GM21423 (cell line): Measurements from ENCODE around the gene ZNF385D.
"Not testable (repeated sequence)": the region's sequence is repeated elsewhere in the genome, so short reads cannot be mapped to it uniquely, and the experiment has no call there.

Experiments used
- ATAC-seq: cut with Tn5 transposase; IDR thresholded peaks from one replicate; pipeline ENCODE4 v1.9.1; 2021; ENCODE audit warnings: mild to moderate bottlenecking, moderate library complexity; ENCODE audit not compliant: unreplicated experiment

ZNF385D gene

DNA sequence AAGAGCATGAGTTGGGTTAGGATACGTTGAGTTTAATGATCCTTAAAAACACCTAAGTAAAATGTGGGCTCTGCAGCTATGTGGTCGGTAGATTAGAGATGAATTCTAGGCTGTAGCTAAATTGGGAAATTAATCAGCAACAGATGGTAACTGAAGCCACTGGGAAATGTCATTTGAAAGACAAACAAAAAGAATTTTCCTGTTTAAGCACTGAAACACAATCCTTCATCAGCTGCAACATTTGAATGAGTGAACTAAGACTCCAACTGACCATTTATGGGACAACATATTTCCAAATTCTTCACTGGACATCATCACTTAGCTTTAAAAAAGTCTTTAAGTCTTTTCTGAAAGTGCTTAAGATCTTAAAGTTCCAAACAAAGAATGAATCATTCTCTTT, 226.9 kb downstream of the ZNF385D start:
- ATAC-seq = no peak

DNA sequence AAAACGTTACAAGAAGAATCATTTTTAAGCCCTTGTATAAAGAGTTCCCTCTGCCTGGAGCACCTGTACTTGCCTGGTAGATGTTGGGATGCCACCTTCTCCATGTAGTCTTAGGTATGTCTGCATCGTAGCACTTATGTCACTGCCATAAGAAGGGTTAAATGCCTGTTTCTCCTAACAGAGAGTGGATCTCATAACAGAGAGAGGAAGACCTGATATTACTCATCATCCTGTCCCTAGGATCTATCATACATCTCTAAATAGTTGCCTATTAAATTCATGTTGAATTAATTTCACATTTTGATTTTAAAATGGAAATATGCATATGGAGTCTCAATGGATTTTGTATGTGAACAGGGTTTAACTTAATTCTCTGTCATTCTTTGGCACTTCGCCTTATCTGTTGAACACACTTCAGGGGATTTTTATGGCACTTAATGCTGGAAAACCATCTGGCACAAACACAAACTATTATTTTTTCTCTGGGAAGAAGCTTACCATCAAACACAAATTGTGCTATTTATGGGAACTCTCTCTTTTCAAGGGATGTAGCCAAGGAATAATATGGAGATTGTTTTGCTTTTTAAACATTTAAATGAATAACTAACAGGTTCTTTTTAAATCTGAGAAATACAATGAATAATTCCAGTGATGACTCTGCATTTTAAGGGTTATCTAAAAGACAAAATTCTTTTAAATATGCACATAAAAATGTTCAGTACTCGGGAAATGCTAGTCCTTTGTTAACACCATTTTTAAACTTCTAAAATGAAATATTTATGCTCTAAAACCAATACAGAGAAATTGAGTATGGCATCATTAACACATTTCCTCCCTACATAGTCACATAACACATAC, 230.7 kb downstream of the ZNF385D start:
- no peak for ATAC-seq

DNA sequence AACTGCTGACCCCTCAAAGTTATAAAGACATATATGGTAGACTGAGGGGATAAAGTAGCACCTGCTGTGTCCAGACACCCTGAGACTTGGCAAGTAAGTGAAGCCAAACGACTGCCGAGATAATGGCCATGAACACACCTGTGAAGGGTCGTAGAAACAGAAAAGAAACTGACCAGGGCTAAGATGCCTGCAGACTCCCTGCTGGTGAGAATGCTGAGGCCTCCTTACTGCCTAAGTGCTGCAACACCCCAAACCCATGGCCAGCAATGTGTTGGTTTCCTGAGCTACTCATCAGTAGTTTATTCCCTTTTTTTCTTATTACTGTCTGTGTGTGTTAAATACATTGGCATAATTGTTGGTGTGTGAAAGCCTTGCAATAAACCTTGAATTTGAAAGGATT, 233.8 kb downstream of the ZNF385D start:
- ATAC-seq = no peak

DNA sequence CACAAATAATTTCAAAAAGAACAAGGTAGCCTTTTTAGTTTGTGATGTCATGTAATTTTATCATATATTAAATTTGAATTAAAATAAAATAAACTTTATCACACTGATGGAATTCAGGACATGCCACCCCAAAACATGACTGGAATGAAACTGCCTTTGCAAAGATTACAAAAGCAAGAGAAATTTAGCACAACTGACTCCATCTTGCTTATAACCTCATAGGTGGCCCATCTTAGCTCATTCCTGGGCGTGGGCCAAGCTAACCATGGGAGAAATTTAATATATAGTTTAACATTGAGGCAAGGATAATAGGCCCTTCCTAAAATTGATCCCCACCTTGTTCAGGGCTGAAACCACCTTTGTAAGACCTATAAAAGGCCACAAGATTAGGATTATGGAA, 235.6 kb downstream of the ZNF385D start:
- no peak for ATAC-seq

DNA sequence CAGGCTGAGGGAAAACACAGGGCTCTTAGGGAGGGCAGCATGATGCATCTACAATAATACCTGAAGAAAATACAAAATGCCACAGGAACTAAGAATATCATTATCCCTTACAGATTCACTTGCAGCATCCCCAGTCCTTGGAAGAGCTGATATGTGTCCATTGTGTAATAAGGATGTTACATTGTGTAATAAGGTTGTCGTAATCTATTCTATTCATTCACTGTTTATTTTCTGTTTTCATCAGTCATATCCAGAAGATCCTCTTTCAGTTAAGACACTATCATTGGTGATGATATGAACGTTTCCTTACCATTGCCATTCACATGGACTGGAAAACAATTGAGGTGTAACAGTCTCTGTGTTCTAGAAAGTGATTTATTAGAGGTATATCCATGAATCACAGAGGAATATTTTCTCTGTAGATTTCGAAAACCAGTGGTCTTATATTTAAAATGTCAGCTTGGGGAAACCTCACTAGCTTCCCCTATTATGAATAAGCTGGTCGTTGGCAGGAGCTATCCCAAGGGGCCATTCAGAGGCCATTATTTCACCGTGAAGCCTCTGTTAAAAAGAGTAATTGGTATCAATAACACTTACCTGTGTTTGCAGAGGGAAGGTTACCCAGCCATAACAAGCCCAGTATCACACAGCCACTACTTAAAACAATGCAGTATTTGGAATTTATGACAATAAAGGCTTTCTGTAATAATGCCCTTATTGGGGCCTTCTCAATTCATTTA, 241.1 kb downstream of the ZNF385D start:
- ATAC-seq = no peak

DNA sequence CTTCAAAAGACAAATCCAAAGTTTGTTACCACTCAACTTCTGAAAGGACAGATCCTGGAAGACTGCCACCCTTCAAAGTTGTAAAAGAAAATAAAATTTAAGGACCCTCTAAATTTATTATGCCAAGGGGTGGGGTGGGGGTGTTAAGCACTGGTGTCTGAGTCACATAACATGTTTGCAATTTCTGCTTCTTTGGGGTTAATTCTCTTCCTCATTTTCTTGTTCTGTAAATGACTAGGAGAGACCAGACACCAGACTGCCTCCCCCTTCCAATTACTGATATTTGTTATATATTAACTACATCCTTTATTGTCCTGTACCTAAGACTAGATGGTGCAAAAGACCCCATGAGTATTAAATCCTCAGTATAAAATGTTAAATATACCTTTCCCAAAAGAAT, 242.8 kb downstream of the ZNF385D start:
- no peak for ATAC-seq

DNA sequence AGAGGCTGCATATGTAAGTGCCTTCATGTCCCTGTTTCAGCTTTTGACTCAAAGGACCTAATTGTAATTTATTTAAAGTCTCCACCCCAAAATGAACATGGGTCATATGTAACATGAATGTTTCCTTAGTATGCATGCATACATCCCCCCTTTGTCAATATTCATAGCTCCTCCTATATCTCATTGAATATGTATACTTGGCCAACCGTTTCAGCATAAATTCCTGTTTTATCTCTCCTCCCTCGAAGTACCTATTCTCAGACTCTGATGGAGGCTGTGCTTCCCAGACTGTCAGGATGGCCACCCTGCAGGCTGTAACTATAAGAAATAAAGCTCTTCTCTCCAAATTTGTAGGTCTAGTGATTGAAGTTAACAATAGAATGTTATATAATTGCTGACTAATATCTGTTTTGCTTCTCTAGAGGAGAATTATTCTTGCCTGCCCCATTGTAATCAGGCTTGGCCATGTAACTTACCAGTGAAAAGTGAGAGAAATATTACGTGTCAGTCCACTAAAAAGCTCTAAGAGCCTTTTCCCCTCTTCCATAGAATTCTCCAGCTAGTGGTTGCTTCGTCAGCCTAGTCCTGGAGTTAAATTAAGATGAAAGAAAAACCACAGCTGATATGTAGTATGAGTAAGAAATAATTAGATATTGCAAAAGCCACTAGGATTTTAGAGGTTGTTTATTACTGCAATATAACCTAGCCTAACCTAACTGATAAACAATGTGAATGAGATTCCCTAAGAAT, 245.1 kb downstream of the ZNF385D start:
- no peak for ATAC-seq

DNA sequence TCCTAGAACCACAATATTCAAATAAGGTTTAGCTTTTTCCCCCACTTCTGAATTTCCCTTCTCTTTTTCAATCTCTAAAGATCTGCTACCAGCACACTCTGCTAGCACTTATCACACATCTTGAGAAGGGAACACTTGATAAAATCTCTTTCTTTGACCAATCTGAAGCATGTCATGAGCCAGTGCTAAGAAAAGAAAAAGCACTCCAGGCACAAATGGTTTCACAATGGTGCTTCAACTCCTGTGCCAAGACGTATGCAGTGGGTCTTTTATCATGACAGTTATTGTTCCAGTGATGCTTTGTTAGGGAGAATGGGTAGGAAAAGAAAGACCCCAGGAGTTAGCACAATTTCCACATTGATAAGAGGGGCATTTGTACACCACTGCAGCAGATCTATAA, 248.4 kb downstream of the ZNF385D start:
- no peak for ATAC-seq

DNA sequence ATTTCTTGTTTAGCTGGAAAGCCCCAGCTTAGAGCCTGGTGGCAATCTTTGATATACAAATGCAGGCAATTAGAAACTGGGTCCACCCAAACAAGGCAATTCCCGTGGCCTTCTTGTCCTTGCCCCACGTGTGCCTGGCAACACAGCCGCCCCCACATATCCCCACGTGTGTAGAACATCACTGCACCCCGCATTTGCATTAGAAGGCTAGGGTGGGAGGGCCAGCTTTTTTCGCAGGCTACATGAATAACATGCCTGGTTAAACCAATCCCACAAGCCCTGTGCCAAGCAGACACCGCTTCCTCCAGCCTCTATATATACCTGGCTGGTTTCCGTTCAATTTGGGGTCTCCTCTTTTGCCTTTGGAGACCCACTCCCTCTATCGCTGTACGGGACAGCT, 250.2 kb downstream of the ZNF385D start:
- ATAC-seq = no peak

DNA sequence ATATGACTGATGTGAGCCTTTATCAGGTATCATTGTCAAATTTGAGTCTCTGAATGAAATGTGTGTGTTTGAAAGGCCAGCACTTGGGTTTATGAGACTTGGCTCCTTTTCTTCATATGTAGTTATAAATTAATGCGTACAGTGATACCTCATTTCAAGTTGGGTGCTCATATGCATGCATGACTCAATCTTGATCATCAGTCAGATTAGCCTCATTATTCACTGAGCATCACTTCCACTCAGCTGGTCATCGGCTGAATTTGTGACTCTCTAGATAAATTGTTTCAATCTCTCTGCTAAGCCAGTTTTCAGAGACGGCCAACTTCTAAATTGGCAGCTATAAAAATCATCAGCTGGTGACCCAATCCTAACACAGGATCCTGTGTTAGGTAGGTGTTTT, 260.3 kb downstream of the ZNF385D start:
- not testable (repeated sequence) for ATAC-seq

DNA sequence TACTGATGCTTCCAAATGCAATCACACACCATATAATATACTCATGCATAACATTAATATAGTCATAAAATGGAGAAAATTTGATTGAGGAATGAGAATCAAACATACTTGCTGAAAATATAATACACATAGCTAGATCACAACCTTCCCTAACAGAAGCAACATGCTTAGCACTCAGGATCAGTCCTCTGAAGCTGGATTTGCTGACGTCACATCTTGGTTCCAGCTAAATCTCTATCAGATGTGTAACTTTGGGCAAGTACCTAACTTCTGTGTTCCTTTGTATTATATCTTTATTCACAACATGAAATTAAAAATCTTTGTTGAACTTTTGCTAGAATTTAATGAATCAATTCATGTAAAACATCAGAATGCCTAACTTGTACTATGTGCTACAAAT, 263.5 kb downstream of the ZNF385D start:
- no peak for ATAC-seq

DNA sequence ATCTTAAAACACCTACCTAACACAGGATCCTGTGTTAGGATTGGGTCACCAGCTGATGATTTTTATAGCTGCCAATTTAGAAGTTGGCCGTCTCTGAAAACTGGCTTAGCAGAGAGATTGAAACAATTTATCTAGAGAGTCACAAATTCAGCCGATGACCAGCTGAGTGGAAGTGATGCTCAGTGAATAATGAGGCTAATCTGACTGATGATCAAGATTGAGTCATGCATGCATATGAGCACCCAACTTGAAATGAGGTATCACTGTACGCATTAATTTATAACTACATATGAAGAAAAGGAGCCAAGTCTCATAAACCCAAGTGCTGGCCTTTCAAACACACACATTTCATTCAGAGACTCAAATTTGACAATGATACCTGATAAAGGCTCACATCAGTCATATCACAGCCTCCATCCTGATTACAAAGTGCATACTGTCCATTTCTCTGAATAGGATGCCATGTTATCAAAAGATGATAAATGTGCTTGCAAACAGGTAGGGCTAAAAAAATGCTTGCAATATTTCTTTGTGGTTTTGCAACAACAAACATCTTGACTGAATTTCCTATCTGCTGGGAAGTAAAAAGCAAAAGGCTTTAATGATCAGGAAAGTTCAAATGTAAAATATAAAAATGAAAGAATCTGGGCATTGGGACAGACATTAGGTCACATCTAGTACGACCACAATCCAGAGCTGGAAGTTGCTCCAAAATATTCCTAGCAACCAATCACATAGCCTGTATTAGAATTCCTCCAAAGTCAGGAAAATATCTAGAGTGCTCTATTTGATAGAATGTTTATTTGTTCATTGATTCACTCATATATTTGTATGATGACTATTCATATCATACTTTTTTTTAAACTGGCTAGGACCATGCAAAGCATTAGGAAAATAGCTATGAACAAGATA, 264.7 kb downstream of the ZNF385D start:
- not testable (repeated sequence) for ATAC-seq

DNA sequence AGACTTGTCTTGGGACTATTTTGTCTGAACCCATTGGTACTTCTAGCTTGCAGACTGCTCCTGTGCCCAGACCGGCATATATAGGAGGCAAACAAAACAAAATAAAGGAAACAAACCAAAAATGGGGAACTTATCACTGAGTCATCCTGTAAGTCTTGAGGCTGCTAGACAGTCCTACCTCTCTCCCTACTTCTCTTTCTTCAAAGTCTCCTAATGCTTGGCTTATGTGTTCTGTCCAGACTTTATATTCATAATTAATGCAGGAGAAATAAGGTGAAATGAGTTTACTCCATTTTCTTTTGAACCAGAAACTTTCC, 266.2 kb downstream of the ZNF385D start:
- ATAC-seq = no peak

DNA sequence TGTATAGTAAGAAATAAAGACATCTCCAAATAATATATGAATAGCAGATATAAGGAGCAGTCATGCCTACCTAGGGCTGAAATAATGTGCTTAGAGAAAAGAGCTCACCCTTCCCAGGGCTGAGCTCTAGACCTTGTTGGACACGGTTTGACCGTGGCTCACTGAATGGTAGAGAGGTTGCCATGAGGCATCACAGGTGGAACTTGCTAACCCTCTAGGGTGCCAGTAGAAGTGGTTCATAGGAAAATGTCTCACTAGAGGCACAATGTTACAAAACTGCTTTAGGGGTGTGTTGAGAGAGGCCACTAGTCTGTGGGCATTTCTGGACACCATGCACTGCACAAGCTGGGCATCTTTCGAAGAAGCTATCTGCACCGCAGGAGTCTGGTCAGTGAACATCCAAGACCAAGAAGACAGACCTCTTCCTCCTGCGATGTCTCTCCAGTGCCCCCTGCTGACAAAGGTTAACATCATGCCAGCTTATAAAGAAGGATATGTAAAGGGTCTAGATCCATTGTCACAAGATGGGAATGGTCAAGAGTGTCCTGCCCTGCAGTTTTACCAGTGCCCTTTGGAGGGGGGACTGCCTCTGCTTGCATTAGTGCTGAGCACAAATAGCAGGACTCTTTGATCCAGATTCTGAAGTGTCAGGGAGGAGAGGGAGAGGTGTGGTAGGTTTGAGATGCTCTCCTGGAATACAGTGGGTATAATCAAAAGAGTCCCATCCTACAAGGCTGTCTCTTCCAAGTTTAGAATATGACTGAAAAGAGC, 266.8 kb downstream of the ZNF385D start:
- ATAC-seq = no peak

DNA sequence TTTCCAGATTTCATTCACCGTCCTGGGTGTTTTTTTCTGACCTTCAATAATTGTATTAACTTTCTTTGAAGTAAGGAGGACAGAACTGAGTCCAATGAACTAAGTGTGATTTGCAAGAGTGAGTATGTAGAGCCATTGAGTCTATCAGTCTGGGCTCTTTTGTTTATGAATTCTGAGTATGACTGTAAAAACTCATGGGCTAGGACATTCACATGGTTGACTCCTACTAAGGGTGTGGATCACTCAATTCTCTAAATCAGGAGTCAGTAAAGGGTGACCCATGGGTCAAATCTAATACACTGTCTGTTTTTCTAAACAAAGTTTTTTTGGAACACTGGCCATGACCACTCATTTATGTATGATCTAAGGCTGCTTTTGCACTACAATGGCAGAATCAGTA, 269.0 kb downstream of the ZNF385D start:
- no peak for ATAC-seq

DNA sequence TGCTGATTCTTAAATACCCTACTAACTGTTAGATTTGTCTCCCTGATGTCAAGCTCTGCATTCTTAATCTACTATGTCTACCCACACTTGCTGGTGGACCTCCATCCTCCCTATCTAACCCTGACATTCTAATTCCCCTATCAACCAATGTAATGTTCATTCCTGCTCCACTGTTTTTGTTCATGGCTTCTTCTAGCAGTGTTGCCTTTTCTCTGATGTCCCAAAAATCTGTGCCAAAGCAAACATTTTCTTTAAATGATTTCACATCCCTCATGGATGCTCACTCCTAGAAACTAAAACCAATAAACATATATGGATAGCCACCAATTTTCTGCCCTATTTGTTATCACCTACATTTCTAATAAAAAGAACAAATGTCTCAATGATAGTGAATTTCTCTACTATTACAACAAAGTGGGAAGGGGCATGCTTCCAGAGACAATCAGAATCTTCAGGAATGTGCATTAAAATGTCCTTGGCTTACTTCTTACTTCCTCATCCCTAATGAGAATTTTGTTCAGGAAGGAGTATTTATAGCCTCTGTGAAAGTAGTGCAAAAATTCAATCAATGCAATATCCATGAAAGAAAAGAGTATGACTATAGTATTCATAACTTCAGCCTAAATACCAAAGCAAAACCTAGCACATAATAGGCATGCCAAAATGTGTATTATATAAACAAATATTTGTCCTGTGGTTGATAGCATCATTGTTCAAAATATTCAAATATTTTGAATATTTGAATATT, 273.3 kb downstream of the ZNF385D start:
- no peak for ATAC-seq

DNA sequence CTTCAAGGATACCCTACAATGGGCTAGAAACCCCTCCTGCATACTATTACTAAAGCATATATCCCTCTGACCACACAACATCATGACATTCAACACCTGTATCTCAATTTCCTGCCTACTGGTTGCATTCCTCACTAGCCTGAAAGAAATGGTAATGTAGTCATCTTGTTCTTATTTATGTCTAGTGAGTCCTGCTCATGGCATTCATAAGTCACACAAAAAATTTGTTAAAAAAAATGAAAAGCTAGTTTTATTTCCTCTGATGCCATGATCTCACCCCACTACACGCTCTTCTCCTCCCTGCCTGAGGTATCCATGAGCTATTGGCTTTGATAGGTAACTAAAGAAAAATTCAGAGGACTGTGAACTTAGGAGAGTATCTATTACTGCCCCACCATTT, 284.5 kb downstream of the ZNF385D start:
- ATAC-seq = no peak

DNA sequence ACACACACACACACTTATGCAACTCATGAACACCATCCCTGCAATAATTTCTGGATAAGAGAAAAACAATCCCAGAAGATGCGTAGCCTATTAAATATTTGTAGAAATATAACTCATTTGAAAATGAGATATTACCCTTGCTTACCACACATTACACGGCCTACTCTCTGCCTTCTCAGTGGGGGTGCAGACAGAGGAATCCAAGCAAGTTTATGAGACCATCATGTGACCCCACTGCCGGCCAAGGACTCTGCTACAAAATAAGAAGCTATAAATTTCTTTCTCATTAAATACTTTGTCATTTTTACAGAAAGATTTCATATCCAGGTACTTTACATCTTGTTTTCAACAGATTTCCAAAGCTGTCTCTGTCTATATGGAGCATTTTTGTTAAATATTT, 286.3 kb downstream of the ZNF385D start:
- no peak for ATAC-seq

DNA sequence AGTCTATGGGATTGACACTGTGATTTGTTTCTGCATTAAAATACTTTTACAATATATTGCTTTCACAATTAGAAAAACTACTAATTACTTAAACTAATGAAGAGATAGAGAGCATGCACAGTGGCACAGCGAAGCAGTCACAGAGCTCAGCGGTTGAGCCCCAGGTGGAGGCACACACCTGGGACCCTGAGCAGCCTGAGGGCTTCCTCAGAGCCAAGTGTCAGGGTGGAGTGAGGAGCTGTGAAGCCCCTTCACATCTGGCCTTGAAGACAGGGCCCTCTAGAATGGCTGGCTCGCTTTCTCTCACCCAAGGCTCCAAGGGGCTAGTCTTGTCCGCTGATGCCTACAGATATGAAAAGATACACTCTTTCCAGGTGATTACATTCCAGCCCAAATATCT, 287.7 kb downstream of the ZNF385D start:
- ATAC-seq = no peak
